GM19239 (cell line): ENCODE measurements around the gene FIGLA.

Experiments
- DNase-seq: peaks from one replicate; pipeline ENCODE4 v3.0.0; 2011; ENCODE audit warnings: low spot score; ENCODE audit not compliant: insufficient read length
- FAIRE-seq: peaks from 2 replicates; lab custom pipeline; 2011; peaks lifted over from hg19 to GRCh38; lab: Jason Lieb, UNC

Gene FIGLA

GRCh38 chr2:70790136-70790828 lies at the start of gene FIGLA:
Gene FIGLA, minus strand, starts transcription at chr2:70790643. Its CDS starts 5 bp downstream, at chr2:70790638.
- no peak for FAIRE-seq
- DNase-seq, result no peak

GRCh38 chr2:70837980-70838925 lies 47.8 kb upstream of the FIGLA start:
- FAIRE-seq, result no peak

GRCh38 chr2:70835643-70836042 lies 45.2 kb upstream of the FIGLA start, which contains the start of gene CD207:
Gene CD207, minus strand, starts transcription at chr2:70835816. Its CDS starts 40 bp downstream, at chr2:70835776.
- FAIRE-seq, result no peak
- no peak for DNase-seq

More at GRCh38 chr2:70837980-70838925, 47.8 kb upstream of the FIGLA start:
- DNase-seq, result no peak

- no peak for DNase-seq
- no peak for FAIRE-seq
These were observed 44.4 kb upstream of the FIGLA start for GRCh38 chr2:70834881-70835280.

- DNase-seq (no peak), FAIRE-seq (no peak)
These were observed 43.7 kb upstream of the FIGLA start for GRCh38 chr2:70834106-70834505.

- no peak for DNase-seq
- no peak for FAIRE-seq
These were observed 42.8 kb upstream of the FIGLA start for GRCh38 chr2:70833246-70833645.

- FAIRE-seq (no peak), DNase-seq (no peak)
These were observed 41.9 kb upstream of the FIGLA start for GRCh38 chr2:70832386-70832785.

GRCh38 chr2:70831861-70832260 lies 41.4 kb upstream of the FIGLA start:
- FAIRE-seq (no peak), DNase-seq (no peak)

- DNase-seq (no peak), FAIRE-seq (no peak)
These were observed 39.9 kb upstream of the FIGLA start for GRCh38 chr2:70830366-70830765.

- FAIRE-seq, result no peak
- DNase-seq, result no peak
These were observed 39.5 kb upstream of the FIGLA start for GRCh38 chr2:70829916-70830315.

GRCh38 chr2:70828914-70829824 lies 38.7 kb upstream of the FIGLA start:
- no peak for DNase-seq

GRCh38 chr2:70828115-70828514 lies 37.7 kb upstream of the FIGLA start:
- DNase-seq (no peak), FAIRE-seq (no peak)

More at GRCh38 chr2:70828914-70829824, 38.7 kb upstream of the FIGLA start:
- no peak for FAIRE-seq

GRCh38 chr2:70827388-70827787 lies 36.9 kb upstream of the FIGLA start:
- DNase-seq (no peak), FAIRE-seq (no peak)

- DNase-seq, result no peak
- no peak for FAIRE-seq
These were observed 36.4 kb upstream of the FIGLA start for GRCh38 chr2:70826696-70827350.

GRCh38 chr2:70823249-70823648 lies 32.8 kb upstream of the FIGLA start:
- no peak for DNase-seq
- FAIRE-seq, result no peak

- no peak for FAIRE-seq
- DNase-seq, result no peak
These were observed 32.4 kb upstream of the FIGLA start for GRCh38 chr2:70822843-70823242.

GRCh38 chr2:70820499-70820898 lies 30.1 kb upstream of the FIGLA start, which contains the start of gene CLEC4F:
Gene CLEC4F, minus strand, starts transcription at chr2:70820599. Its CDS starts 76 bp downstream, at chr2:70820523.
- FAIRE-seq (no peak), DNase-seq (no peak)

- no peak for DNase-seq
- FAIRE-seq, result no peak
These were observed 27.0 kb upstream of the FIGLA start for GRCh38 chr2:70817284-70817954.

- no peak for DNase-seq
- FAIRE-seq, result no peak
These were observed 26.3 kb upstream of the FIGLA start for GRCh38 chr2:70816726-70817125.
